ENCODE data around the gene RAPH1.
"Not testable (repeated sequence)": the region's sequence is repeated elsewhere in the genome, so short reads cannot be mapped to it uniquely, and the experiment has no call there.

The RAPH1 gene

GRCh38 chr2:203547356-203547755 is 12.3 kb upstream of the RAPH1 start:
- no peak for ATAC-seq

DNA sequence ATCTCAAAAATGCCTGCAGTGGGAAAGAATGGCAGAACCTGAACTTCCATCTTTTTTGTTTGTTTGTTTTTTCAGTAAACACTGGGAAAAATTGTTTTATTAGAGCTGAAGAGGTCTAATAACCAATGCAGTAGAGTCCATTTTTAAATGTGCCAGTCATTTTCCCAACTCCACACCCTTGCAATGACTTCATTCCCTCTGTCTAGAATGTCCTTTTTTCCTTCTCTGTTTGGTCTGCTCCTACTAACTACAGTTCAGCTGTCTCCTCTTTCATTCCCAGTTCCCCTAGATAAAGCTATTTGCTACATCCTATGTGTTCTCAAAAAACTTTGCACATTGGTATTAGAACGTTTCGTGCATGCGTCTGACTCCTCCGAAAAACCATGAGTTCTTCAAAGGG is 9.3 kb upstream of the RAPH1 start:
- no peak for ATAC-seq

DNA sequence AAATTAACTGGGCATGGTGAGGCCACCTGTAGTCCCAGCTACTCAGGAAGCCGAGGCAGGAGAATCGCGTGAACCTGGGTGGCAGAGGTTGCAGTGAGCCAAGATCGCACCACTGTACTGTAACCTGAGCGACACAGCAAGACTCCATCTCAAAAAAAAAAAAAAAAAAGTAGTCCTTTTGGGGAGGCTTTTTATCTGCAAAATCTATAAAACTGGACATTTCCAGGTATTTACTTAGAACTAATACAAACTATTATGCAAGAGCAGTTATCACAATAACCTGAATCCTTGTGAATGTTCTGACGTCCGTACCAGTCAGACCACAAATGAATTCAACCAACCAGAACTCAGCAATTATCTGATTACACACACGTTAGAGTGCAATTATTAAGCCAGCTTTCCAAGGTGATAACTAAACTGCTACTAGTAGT is 8.8 kb upstream of the RAPH1 start:
- ATAC-seq, result no peak

DNA sequence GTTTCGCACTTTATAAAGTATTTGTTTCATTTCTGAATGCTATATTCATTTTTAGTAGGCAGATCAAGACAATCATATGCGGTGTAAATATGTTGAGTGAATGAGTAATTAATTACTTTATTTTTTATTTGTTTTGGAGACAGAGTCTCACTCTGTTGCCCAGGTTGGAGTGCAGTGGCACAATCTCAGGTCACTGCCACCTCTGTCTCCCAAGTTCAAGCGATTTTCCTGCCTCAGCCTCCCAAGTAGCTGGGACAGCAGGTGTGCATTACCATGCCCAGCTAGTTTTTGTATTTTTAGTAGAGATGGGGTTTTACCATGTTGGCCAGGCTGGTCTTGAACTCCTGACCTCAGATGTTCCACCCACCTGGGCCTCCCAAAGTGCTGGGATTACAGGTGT is 5.5 kb upstream of the RAPH1 start:
- not testable (repeated sequence) for ATAC-seq

DNA sequence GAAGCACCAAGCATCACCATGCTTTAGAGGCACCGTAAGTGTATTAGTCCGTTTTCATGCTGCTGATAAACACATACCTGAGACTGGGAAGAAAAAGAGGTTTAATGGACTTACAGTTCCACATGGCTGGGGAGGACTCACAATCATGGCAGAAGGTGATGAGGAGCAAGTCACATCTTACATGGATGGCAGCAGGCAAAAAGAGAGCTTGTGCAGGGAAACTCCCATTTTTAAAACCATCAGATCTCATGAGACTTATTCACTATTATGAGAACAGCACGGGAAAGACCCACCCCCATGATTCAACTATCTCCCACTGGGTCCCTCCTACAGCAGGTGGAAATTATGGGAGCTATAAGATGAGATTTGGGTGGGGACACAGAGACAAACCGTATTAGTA is 3.1 kb upstream of the RAPH1 start:
- not testable (repeated sequence) for ATAC-seq

GRCh38 chr2:203536586-203536951 is 1.5 kb upstream of the RAPH1 start:
- ATAC-seq, result not testable (repeated sequence)

- ATAC-seq, result no peak
Observed at GRCh38 chr2:203535784-203536585, 884 bp upstream of the RAPH1 start.

- peak; percentile 28 to 33 for ATAC-seq
Observed at GRCh38 chr2:203534621-203535077, 452 bp downstream of the RAPH1 start.

DNA sequence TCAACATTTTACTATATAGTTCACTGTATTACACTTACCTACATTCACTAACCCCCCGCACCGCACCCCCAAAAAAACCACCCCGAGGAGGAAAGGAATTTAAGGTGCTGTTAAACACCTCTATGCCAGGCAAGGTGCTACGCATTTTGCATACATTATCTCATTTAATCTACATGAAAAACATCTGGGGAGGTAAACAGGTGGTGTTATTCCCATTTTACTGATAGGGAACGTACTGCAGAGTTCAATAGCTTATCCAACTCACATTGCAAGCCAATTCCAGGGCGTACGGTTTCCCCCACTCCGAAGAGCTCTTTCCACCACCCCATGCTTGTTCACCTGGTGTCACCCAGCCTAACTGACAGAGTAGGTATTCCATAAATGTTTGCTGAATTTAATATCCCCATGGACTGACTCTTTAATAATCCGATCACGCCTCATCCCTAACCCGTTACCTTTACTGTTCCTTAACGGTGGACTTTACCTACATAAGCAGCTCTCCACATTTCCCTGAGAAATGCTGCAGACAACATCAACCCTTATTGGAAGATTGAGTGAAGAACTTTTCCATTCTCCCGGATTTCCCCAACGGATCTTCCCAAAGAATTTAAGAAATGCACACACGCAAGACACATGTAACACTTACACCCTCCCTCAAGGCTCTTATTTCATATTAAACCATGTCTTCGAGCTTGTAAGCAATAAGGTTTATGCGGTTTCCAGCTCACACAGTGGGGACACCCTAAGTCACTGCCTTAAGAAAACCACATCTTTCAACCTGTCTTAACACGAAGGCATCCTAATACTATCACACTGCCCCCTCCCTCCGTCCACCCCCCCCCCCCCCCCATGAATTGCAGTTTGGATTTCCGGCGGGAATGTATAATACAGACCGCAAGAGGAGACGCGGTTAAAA is 1.2 kb downstream of the RAPH1 start:
- ATAC-seq, result peak; percentile 47 to 53

DNA sequence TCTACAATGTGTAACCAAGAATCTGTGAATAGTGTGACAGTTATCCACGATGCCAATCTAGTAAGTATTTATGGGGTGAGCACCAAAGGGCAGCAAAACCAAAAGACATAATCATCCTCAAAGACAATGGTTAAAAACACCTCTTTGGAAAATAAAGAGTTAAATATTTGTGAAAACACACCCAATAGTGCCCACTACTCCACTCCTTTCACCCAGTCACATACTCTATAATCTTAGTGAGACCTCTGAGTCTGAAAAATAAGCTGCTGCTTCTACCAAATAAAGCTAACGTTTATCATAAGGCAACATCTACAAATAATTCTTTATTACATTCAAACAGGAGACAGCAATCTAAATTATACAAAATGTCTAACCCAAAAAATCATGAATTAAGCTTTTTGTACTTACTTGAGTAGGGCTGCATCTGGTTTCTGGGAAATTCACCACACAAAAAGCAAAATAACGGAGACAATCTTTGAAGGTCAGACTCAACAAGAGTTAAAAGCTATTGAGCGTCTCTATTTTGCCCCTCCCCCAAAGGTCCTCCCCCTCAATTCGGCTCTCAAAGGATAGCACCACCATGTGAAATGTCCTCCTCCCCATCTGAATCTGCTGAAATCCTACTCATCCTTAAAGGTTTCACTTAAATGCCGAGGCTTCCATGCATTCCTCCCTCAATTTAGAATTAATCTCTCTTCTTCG is 2.0 kb downstream of the RAPH1 start:
- ATAC-seq, result no peak

DNA sequence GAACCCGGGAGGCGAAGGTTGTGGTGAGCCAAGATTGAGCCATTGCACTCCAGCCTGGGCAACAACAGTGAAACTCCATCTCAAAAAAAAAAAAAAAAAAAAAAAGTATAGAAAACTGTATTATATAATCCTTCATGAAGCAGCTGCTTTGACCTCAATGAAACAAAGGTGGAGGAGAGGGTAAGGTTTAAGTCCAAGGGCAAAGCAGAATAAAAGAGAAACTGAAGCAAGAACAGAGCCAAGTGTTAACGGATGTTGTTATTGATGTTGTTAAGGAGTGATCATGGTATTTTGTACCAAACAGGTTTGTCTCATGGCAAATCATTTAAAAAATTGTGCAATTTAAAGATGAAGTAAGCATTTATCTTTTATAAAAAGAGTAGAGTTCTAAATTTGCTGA is 7.4 kb downstream of the RAPH1 start:
- ATAC-seq, result no peak

DNA sequence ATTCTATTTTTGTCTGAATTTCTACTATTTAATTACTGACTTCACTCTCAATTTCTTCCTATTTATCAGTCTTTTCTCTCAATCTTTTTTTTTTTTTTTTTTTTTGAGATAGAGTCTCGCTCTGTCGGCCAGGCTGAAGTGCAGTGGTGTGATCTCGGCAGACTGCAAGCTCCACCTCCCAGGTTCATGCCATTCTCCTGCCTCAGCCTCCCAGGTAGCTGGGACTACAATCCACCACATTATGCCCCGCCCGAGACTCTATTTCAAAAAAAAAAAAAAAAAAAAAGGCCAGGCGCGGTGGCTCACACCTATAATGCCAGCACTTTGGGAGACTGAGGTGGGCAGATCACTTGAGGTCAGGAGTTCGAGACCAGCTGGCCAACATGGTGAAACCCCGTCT is 21.8 kb downstream of the RAPH1 start:
- not testable (repeated sequence) for ATAC-seq

GRCh38 chr2:203510941-203511305 is 24.2 kb downstream of the RAPH1 start:
- no peak for ATAC-seq

DNA sequence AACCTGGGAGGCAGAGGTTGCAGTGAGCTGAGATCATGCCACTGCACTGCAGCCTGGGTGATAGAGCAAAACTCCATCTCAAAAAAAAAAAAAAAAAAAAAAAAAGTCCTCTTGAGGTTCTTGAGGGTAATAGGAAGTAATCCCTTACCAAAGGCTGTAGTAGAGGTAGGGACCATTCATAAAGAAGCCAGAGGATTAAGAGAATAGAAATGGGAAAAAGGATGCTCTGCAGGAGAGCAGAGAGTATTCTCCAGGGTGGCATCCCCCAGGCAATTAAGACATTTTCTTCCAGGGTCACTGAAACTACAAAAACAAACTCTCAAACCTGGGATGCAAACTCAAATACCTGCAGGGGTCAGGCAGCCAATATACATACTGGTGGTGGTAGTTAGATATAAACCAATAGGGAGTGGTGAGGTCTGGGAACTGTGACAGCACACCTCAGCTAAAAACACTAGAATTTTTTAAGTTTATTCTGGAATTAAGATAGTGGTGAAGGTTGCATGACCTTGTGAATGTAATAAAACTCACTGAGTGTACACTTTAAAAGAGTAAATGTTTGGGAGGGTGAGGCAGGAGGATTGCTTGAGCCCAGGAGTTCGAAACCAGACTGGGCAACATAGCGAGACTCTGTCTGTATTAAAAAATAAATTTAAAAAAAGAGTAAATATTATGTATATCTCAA is 24.7 kb downstream of the RAPH1 start:
- no peak for ATAC-seq

DNA sequence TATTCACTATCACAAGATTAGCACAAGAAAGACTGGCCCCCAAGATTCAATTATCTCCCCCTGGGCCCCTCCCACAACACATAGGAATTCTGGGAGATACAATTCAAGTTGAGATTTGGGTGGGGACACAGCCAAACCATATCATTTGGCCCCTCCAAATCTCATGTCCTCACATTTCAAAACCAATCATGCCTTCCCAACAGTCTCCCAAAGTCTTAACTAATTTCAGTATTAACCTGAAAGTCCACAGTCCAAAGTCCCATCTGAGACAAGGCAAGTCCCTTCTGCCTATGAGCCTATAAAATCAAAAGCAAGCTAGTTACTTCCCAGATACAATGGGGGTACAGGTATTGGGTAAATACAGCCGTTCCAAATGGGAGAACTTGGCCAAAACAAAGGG is 31.6 kb downstream of the RAPH1 start:
- not testable (repeated sequence) for ATAC-seq

- ATAC-seq, result no peak
Observed at GRCh38 chr2:203501873-203502272, 33.2 kb downstream of the RAPH1 start.

- no peak for ATAC-seq
Observed at GRCh38 chr2:203500951-203501350, 34.1 kb downstream of the RAPH1 start.

DNA sequence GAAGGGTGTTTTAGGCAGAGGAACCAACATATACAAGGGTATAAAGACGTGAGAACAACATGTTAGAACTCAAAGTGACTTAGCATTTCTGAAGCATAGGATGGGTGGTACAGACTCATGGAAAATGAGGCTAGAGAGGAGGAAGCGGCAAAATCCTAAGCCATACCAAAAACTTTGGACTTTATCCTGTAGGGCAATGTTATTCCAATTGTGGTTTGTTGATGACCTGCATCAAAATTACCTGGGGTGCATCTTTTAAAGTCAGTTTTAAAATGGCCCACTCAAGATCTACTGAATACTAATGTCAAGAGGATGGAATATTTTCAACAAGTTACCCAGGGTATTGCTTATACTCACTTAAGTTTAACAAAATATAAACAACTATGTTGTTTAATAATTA is 34.8 kb downstream of the RAPH1 start:
- no peak for ATAC-seq

DNA sequence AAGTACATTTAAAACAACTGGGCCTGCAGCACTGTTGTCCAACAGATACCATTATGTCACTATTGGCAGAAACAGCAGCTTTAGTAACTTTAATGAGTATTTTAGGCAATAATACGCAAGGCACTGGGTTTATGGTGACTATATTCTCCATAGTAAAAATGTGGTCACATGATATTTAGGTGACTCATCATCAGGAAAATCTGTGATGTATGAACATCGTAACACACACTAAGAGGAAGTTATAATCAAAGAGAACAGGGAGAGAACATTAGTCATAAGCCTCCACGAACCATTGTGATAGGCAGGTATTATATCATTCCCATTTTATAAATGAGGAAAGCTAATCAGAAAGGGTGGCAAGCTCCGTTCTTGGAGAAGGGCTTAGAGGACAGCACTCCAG is 36.9 kb downstream of the RAPH1 start:
- ATAC-seq, result peak; percentile 38 to 45

DNA sequence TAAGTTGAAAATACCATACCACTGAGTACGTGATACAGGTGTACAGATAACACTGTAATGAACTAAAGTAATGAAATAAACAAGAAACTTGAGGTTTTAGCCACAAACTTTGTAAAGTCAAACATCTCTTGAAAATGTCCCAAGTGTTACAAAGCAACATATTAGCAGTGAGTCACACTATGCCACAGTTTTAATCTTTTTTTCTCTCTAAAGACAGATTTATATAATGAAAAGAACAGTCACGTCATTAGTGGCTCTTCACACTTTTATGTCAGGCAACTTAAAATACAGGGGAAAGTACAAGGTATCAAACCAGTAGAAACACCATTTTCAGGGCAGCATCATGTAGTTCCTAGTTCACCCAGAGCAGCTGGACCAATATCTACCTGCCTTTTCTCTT is 42.1 kb downstream of the RAPH1 start:
- ATAC-seq, result peak; percentile 75 to 86

- no peak for ATAC-seq
Observed at GRCh38 chr2:203490391-203490790, 44.7 kb downstream of the RAPH1 start.

DNA sequence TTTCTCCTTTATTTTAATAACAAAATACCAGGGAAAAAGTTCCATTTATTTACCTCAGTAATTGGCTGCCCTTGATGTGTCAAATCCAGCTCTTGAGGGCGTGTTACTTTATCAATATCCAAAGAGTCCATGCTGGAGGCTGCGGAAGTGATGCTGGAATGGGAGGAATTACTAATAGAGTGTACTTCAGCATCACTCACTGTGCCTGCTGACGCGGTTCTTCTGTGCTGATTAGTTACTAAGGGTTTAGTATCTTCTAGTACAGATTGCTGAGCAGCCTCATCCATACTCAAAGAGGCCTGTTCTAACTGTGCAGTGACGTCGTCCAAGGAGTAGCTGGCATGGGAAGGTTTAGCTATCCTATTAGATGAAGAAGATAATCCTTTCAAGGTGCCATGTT is 45.6 kb downstream of the RAPH1 start:
- ATAC-seq, result no peak

All from activated CD4-positive, CD25-positive, alpha-beta regulatory T cell treated with anti-CD3 and anti-CD28 coated beads, Interleukin-2, amount 50 U/mL, for 24 hours (primary cell).